ENCODE data around the gene TPM2.
A peak's percentile ranks its signal among the peaks of the same experiment; 100 is the strongest.

TPM2 gene

DNA sequence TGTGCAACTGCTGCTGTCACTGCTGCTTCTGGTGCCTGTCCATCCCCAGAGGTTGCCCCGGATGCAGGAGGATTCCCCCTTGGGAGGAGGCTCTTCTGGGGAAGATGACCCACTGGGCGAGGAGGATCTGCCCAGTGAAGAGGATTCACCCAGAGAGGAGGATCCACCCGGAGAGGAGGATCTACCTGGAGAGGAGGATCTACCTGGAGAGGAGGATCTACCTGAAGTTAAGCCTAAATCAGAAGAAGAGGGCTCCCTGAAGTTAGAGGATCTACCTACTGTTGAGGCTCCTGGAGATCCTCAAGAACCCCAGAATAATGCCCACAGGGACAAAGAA, 15.7 kb downstream of the TPM2 start:
- ATAC-seq, result no peak
- no peak for DNase-seq

DNA sequence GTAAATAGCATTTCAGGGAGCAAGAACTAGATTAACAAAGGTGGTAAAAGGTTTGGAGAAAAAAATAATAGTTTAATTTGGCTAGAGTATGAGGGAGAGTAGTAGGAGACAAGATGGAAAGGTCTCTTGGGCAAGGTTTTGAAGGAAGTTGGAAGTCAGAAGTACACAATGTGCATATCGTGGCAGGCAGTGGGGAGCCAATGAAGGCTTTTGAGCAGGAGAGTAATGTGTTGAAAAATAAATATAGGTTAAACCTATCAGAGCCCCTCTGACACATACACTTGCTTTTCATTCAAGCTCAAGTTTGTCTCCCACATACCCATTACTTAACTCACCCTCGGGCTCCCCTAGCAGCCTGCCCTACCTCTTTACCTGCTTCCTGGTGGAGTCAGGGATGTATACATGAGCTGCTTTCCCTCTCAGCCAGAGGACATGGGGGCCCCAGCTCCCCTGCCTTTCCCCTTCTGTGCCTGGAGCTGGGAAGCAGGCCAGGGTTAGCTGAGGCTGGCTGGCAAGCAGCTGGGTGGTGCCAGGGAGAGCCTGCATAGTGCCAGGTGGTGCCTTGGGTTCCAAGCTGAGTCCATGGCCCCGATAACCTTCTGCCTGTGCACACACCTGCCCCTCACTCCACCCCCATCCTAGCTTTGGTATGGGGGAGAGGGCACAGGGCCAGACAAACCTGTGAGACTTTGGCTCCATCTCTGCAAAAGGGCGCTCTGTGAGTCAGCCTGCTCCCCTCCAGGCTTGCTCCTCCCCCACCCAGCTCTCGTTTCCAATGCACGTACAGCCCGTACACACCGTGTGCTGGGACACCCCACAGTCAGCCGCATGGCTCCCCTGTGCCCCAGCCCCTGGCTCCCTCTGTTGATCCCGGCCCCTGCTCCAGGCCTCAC, 16.3 kb downstream of the TPM2 start, which contains the start of gene CA9:
CA9 (plus strand) TSS at position 797 of the 893 bp plus-strand sequence; CDS start at position 829, 32 bp downstream.
- peak; percentile 47 for ATAC-seq

DNA sequence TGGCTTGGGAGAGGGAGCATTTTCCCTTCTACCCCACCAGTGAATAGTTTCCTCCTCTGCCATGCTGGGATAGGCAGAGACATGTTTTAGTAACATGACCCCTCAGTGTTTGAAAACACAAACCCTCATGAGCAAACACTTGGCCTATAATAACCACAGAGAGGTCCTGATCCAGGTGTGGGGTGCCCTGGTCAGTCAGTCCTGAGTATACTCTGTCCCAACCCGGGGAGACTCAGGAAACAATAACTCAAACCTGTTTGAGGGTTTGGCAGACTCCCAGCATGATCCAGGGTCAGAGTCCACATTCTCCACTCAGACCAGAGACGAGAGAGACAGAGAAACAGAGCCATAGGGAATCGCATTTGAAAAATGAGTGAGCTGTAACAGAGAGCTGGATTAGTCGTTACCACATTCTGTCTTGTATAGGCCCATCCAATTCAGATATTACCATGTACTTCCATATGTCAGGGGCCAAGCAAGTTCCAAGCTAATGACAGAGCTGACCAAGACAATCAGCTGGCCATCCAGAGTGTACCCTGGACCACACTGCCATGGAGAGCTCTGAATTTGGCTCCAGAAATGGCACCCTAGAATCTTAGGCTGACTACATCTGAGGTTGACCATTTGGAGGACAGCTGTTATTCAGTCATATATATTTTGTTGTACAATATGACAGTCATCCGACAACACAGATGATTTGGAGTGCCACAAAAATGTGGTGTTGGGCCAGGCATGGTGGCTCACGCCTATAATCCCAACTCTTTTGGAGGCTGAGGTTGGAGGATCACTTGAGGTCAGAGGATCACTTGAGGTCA, 20.2 kb downstream of the TPM2 start:
- ATAC-seq (no peak), DNase-seq (no peak)

More for the DNA sequence above, 16.3 kb downstream of the TPM2 start, which contains the start of gene CA9:
- no peak for DNase-seq

DNA sequence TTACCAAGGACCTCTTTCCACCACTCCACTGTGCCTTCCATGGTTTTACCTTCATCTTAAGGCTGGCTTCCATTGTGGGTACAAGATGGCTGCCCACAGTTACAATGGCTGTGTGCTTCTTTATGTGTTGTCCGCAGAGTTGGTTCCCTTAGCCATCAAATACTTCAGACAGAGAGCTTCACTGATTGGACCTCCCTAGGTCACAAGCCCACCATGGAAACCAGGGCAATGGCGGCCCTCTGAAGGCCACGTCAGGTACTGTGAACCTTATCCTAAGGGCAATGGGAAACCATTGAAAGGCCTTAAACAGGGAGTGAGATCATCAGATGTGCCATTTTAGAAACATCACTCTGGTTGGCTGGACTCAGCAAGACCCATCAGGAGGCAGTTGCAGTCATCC, 21.8 kb downstream of the TPM2 start:
- no peak for DNase-seq

DNA sequence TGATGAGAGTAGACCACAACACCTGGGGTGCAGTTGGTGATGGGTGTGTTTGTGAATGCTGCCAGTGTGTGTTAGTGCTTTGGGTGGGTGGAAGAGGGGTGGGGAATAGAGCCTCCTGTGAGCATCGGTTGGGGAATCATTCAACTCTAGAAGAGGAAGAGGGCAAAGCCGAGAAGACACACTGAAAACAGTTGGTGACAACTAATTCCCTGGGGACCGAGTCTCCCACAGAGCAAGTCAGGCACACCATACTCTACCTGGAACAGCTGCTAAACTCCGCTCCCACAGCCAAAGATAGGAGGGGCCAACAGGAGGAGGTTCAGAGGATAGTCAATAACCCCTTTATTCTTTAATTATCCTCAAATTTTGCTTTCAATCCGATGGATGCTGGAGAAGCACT, 23.2 kb downstream of the TPM2 start:
- ATAC-seq (no peak), DNase-seq (no peak)

More for the DNA sequence above, 21.8 kb downstream of the TPM2 start:
- ATAC-seq, result no peak

DNA sequence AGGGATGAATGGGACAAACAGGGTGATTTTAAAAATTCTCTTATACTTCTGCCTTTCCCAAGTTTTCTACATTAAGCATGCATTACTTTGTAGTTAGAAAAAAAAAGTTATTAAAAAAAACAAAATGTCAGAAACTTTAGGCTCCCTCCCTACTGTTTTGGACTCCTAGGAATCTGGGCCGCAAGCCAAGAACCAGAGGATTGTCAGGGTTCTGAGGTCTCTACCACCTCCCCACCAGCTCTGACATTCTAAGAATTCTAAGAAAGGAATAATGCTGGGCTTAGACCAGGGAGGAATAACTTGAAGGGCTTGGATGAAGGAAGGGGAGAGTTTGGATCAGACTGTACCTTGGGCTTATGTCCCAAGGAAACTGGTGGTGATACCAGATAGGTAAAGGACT, 23.7 kb downstream of the TPM2 start:
- DNase-seq, result no peak
- ATAC-seq, result no peak

DNA sequence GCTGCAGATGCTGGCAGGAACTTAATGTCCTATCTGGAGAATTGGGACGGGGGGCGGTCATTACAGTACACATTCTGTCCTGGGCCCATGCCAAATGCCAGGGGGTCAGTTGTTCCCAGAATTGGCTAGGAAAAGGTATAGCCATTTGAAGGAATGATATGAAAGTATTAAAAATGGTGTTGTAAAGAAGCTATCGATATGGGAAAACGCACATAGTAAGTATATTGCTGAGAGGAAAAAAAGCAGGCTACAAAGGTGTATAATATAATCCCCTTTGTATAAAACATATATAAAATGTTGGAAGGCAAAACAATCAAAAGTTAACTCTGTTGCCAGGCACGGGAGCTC, 24.3 kb downstream of the TPM2 start:
- DNase-seq (no peak), ATAC-seq (no peak)

DNA sequence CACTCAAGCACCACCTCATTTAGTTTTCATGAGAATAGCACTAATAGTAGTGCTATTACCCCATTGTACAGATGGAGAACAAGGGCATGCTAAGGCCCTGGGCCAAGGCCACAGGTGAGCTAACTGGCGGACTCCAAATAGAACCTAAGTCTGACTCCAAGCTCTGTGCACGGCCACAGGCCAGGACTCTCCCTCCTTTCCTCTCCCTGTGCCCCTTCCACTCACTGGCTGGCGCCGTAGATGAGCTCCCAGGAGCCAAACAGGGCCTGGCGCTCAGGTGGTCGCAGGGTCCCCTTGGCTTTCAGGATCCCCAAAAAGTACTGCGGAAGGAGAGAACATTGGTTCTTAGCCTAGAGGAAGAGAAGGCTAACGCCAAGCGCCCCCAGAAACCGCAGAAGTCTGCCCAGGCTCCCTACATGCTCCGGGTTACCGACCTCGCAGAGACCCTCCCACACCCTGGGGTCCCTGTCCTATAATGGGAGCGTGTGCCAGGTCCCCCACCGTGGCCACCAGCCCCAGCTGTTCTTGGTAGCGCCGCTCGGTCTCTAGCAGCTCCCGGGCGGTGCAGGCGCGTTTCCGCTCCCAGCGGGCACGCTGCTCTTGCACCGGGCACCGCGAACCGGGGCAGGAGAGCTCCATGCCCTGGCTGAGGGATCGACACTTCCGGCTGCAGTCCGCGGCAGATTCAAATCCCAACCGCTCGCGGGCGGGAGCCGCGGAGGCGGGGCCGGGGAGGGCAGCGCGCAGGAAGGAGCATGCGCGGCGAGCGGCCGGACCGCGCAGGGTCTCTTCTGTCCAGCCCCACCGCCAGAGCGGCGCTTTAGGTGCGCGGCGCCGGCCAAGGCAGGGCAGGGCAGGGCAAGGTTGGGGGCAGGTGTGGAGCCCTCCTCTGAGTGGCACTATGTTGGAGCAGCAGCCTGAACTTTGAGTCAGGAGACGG, 24.9 kb downstream of the TPM2 start, which contains the start of gene ARHGEF39:
ARHGEF39 (minus strand) TSS at position 665 of the 940 bp plus-strand sequence; CDS start at position 639, 26 bp downstream.
- ATAC-seq, result peak; percentile 85
- DNase-seq, result peak; percentile 84

DNA sequence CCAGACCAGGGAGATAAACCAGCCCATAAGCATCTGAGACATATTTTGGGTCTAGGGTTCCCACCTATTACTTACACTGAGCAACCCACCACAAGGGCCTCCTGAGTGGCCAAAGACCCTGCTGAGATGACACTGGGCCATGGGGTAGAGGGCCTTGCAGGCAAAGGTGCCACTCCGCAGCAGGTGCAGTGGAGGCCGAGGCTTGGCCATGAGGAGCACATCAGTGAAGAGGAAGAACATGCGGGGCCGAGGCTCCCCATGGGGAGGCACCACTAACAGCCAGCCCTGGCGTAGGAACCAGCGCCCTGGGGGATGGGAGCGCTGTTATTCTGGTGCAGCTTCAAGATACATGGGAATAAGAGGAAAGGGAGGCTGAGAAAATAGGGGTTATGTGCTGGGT, 27.3 kb downstream of the TPM2 start:
- ATAC-seq (no peak), DNase-seq (no peak)

DNA sequence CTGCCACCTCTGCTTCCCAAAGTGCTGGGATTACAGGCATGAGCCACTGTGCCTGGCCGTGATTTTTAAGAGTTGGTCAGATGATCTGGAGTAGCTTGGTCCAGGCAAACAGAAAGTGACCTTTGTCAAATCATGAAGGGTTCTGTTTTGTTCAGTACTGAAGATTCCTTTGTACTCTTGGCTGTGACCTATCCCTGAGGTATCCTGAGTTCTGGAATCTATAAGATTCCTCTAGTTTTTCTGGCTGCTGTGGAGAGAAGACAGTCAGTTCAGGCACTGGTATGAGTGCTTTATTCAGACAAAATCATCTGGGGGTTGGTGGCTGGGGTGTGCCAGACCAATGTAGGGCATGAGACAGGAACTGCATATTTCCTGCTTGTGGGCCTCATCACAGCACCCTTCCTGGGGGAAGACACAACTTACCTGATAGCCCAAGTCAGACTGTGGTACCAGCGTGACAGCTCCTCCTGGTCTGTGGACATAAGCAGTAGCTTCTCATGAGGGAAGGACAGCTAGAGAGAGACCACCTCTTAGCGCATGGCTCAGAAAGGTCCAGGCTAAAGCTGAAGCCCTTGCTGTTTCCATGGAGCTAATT, 27.9 kb downstream of the TPM2 start:
- DNase-seq (no peak), ATAC-seq (no peak)

DNA sequence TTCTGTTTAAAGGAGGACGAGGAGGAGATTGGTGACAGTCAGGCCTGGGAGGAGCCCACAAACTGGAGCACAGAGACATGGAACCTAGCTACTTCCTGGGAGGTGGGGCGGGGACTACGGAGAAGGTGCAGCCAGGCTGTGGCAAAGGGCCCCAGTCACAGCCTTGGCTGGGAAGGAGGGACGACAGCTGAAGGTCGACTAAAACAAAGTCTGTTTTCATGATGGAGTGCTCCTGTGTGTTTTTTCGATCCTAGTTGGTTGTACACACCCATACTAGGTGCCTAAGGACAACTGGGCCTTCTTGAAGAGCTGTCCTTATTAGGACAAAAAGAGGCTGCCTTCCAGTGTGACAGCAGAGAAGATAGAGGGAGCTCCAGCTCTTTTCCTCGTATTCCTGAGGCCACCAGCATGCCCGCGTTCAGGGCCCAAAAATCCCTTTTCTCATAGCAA, 28.7 kb downstream of the TPM2 start:
- no peak for ATAC-seq

DNA sequence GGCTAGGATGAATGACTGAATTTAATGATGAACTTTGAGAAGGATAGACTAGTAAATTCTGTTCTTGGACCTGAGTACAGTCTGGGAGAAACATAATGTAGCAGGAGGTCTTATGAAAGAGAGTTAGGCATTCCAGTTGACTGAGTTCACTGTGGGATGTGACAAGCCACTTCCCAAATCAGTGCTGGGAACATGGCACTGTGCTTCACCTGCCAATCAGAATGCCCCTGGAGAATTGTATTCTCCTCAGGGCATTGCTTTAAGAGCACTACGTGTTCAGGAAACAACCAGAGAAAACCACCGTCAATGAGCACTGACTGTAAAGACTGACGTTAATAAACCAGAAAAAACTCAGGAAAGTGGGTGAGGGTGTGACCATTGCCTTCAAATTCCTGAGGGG, 30.4 kb downstream of the TPM2 start:
- DNase-seq (no peak), ATAC-seq (no peak)

More for the DNA sequence above, 28.7 kb downstream of the TPM2 start:
- no peak for DNase-seq

DNA sequence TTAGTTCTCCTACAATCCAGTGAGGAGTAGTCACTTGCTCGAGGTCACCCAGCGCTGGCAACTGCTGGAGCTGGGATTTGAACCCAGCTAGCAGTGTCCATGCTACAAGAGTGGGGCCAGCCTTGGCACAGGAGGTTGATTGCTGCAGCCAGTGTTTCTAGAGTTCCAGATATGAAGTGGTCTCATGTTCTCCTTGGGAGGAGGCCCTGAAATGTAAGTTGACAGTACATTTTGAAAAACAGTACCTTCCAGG, 30.8 kb downstream of the TPM2 start:
- no peak for ATAC-seq
- DNase-seq, result no peak

DNA sequence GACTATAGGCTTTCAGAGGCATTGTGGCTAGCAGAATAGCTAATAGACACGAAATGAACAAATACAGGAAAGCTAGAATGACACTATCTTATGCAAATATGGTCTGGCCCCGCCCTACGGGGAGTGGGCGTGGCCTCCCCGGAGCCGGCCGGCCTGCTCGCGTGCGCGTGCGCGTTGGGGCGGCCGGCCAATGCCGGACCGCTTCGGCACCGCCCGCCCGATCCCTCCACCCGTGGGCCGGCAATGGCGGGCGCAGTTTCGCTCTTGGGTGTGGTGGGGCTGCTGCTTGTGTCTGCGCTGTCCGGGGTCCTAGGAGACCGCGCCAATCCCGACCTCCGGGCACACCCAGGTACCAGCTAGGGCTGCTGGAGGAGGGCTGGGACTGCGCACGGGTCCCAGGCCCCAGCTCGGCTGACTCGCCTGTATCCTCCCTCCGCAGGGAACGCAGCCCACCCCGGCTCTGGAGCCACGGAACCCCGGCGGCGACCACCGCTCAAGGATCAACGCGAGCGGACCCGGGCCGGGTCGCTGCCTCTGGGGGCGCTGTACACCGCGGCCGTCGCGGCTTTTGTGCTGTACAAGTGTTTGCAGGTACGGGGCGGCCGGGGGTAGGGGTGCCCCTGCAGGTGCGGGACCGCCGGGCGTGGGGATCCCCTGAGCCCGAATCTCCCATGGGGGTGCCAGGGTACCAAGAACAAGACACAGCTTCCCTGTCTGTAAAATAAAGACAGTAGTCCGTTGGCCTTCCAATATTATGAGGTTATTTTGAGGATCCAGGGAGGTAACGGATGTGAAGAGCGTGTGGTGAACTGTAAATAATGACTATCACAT, 31.4 kb downstream of the TPM2 start, which contains the start of gene CCDC107:
CCDC107 (plus strand) TSS at position 156 of the 831 bp plus-strand sequence; CDS start at position 244, 88 bp downstream.
- ATAC-seq (peak; percentile 63), DNase-seq (peak; percentile 89)

DNA sequence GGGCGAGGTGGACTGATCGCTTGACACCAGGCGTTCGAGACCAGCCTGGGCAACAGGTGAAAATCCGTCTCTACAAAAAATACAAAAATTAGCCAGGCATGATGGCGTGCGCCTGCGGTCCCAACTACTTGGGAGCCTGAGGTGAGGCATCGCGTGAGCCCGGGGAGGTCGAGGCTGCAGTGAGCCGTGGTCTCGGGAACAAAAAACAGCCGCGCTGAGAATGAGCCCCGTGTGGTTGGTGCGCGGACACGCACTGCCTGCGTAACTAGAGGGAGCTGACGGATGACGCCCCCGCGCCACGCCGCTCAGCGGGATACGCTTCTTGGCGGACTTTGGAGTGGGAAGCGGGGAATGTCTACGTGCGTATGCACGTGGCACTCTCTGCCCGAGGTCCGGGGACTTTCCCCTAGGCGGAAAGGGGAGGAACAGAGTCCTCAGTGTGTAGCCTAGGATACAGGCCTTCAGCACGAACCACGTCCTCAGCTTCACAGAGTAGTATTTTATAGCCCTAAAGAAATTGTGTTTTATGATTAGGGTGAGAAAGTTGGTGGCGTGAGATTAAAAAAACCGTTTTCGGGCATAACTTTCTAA, 32.1 kb downstream of the TPM2 start, which contains the start of gene RMRP:
RMRP (minus strand) TSS at position 474 of the 591 bp plus-strand sequence.
- ATAC-seq (peak; percentile 97), DNase-seq (peak; percentile 96)

DNA sequence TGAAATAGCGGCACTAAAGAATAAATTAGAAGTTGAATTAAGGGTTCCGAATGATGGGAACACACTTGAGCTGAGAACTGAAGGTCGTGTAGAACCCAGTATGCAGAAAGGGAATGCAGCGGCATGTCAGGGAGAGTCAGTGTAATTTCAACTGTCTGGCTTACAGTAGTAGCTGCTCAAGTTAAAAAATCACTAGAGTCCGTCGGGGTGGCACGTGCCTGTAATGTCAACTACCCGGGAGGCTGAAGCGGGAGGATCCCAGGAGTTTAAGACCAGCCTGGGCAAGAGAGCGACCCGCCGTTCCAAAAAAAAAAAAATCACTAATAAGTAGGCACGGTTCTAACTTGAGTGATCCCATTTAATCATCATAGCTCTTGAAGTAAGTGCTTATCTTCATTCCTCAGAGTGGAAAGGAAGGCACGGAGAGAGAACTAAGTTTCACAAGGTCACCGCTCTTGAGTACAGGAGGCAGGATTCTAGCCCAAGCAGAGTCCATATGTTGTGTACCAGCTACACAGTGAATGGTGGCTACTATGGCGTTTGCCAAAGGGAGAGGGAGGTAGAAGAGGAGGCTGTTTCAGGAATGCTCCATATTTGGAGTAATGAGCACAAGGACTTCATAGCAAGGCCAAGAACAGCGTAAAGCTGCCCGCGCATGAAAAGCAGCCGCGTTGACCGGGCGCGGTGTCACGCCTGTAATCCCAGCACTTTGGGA, 32.7 kb downstream of the TPM2 start:
- ATAC-seq (no peak), DNase-seq (no peak)

DNA sequence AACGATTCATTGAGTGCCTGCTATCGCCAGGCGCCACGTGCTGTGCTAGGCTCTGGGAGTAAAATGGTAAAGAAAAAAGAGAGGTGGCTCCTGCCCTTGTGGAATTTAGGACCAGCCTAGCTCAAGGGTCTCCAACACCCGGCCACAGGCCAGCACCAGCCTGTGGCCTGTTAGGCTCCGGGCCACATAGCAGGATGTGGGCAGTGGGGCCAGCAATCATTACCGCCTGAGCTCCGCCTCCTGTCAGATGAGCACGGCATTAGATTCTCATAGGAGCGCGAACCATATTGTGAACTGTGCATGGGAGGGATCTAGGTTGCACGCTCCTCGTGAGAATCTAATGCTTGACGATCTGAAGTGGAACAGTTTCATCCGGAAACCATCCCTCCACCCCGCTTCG, 33.4 kb downstream of the TPM2 start:
- DNase-seq (no peak), ATAC-seq (no peak)

DNA sequence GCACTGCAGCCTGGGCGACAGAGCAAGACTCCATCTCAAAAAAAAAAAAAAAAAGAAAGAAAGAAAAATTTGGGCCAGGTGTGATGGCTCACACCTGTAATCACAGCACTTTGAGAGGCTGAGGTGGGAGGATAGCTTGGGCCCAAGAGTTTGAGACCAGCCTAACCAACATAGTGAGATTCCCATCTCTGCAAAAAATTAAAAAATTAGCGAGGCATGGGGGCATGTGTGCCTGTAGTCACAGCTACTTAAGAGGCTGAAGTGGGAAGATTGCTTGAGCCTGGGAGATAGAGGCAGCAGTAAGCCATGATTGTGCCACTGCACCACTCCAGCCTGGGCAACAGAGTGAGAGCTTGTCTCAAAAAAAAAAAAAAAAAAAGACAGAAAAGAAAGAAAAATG, 36.1 kb downstream of the TPM2 start:
- ATAC-seq (no peak), DNase-seq (no peak)

DNA sequence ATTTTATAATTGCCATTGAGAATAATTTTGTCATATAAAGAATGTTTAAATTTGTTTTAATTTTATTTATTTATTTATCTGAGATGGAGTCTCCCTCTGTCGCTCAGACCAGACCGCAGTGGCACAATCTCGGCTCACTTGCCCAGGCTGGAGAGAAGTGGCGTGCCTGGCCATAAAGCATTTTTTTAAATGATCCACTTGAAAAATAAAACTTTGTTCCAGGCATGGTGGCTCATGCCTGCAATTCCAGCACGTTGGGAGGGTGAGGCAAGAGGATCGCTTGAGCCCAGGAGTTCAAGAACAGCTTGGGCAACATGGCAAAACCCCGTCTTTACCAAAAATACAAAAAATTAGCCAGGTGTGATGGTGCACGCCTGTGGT, 36.9 kb downstream of the TPM2 start:
- ATAC-seq, result no peak
- DNase-seq, result no peak
